Tibial artery (tissue), 4 donors: ENCODE data around the gene GSS.
"Not testable (repeated sequence)": the region's sequence is repeated elsewhere in the genome, so short reads cannot be mapped to it uniquely, and the experiment has no call there.

ENCODE experiments used
- DNase-seq, 2 donors: peaks; one replicate each; pipeline ENCODE4 v3.0.0-alpha.2; 2019
- H3K27ac ChIP-seq, 2 donors: fragments of 200-600 bp; sonication (generic) in 1 of 2; 1 replicate in 1 of 2; 2 replicates in 1 of 2; pipeline ENCODE4 v1.5.1; 2018 to 2019; ENCODE audit warnings: mild to moderate bottlenecking in 1 of 2
- H3K27me3 ChIP-seq, 2 donors: fragments of 200-600 bp; sonication (generic) in 1 of 2; one replicate each; pipeline versions ENCODE4 v1.5.1 to v1.6.0; 2016 to 2019
- H3K36me3 ChIP-seq, 3 donors: fragments of 200-600 bp; sonication (generic) in 2 of 3; one replicate each; pipeline ENCODE4 v1.5.1; 2016 to 2019; ENCODE audit warnings: mild to moderate bottlenecking in 2 of 3
- H3K4me1 ChIP-seq, 4 donors: fragments of 200-600 bp; sonication (generic) in 2 of 4; 1 replicate in 3 of 4; 2 replicates in 1 of 4; pipeline ENCODE4 v1.5.1; 2016 to 2019
- H3K4me3 ChIP-seq, 2 donors: fragments of 200-600 bp; sonication (generic) in 1 of 2; 1 replicate in 1 of 2; 2 replicates in 1 of 2; pipeline ENCODE4 v1.5.1; 2018 to 2019; ENCODE audit warnings: mild to moderate bottlenecking in 2 of 2
- H3K9me3 ChIP-seq, 3 donors: fragments of 200-600 bp; sonication (generic) in 1 of 3; one replicate each; pipeline ENCODE4 v1.5.1; 2016 to 2019
- CTCF ChIP-seq, 2 experiments: fragments of 200-600 bp in 1 of 2; fragments of 450-650 bp in 1 of 2; IDR thresholded peaks; one replicate each; pipeline ENCODE4 v1.5.1; 2017 to 2019; ENCODE audit warnings: antibody characterized with exemption in 2 of 2, mild to moderate bottlenecking in 1 of 2, moderate library complexity in 1 of 2
- intact Hi-C: fragments of 100-400 bp; cut with DNase I; formaldehyde crosslinking; loops from one replicate; pipeline ENCODE4 v1.15.0; 2023; ENCODE audit warnings: low total_unique reads

Gene GSS

GRCh38 chr20:34915131-34915530 is 40.5 kb downstream of the GSS start:
- Histone ChIP-seq H3K36me3 (peaks cover 0 to 13% (median 11%) of the 10 kb centered on the region in 3 donors), H3K9me3 (no peaks in the 10 kb centered on the region), H3K4me1 (no peaks in the 10 kb centered on the region), H3K27ac (no peak overlapping the region), H3K27me3 (no peaks in the 10 kb centered on the region), H3K4me3 (no peak overlapping the region)
- DNase-seq: no peak
- intact Hi-C loops: no loop called here
- TF ChIP-seq CTCF (IDR thresholded peaks at IDR 0.05): no peak

GRCh38 chr20:34907616-34908469 is 47.8 kb downstream of the GSS start:
- DNase-seq: peak in 1 of 2 donors; percentile 47
- intact Hi-C loops: no loop called here
- H3K36me3 ChIP-seq: no peaks in the 10 kb centered on the region
- peak overlapping the region; percentile 65 to 72 for H3K27ac ChIP-seq
- peaks cover 12 to 39% (median 18%) of the 10 kb centered on the region in 4 donors for H3K4me1 ChIP-seq
- no peak for TF ChIP-seq CTCF (IDR thresholded peaks at IDR 0.05)
- H3K27me3 ChIP-seq: no peaks in the 10 kb centered on the region
- H3K9me3 ChIP-seq: no peaks in the 10 kb centered on the region
- H3K4me3 ChIP-seq: no peak overlapping the region

- Histone ChIP-seq H3K27ac (peak overlapping the region; percentile 20 to 28), H3K4me3 (no peak overlapping the region), H3K9me3 (no peaks in the 10 kb centered on the region), H3K27me3 (no peaks in the 10 kb centered on the region), H3K36me3 (no peaks in the 10 kb centered on the region), H3K4me1 (peaks cover 12 to 46% (median 18%) of the 10 kb centered on the region in 4 donors)
- DNase-seq: no peak
- TF ChIP-seq CTCF (IDR thresholded peaks at IDR 0.05): no peak
- intact Hi-C loops: no loop called here
Measured at GRCh38 chr20:34904202-34904621, 51.4 kb downstream of the GSS start.

- H3K27ac ChIP-seq, H3K4me3 ChIP-seq, DNase-seq, intact Hi-C loops, H3K9me3 ChIP-seq, H3K36me3 ChIP-seq, H3K27me3 ChIP-seq: not testable (repeated sequence)
- H3K4me1 ChIP-seq: peaks cover 0 to 34% (median 13%) of the 10 kb centered on the region in 4 donors
Measured at GRCh38 chr20:34898731-34899130, 56.9 kb downstream of the GSS start.

- DNase-seq, H3K27ac ChIP-seq, H3K27me3 ChIP-seq, intact Hi-C loops, H3K9me3 ChIP-seq, H3K36me3 ChIP-seq, H3K4me3 ChIP-seq: not testable (repeated sequence)
- peaks cover 0 to 31% (median 13%) of the 10 kb centered on the region in 4 donors for H3K4me1 ChIP-seq
Measured at GRCh38 chr20:34898129-34898528, 57.5 kb downstream of the GSS start.

GRCh38 chr20:34896086-34896621 is 59.5 kb downstream of the GSS start:
- H3K27me3 ChIP-seq: no peaks in the 10 kb centered on the region
- H3K27ac ChIP-seq: peak overlapping the region in 1 of 2 donors; percentile 13
- TF ChIP-seq CTCF (IDR thresholded peaks at IDR 0.05): no peak

More at GRCh38 chr20:34896086-34896621, 59.5 kb downstream of the GSS start:
- H3K4me1 ChIP-seq: peaks cover 0 to 40% (median 13%) of the 10 kb centered on the region in 4 donors
- no peak for DNase-seq
- no peaks in the 10 kb centered on the region for H3K9me3 ChIP-seq
- H3K36me3 ChIP-seq: no peaks in the 10 kb centered on the region
- no peak overlapping the region for H3K4me3 ChIP-seq
- intact Hi-C loops: no loop called here
